Stimulated activated CD4-positive, alpha-beta T cell treated with anti-CD3 and anti-CD28 coated beads, Interleukin-1b, Interleukin-23, amount 100 ng/mL, for 24 hours (primary cell): ENCODE data around the gene ISM1.
A peak's percentile ranks its signal among the peaks of the same experiment; 100 is the strongest.
"Not testable (repeated sequence)": the region's sequence is repeated elsewhere in the genome, so short reads cannot be mapped to it uniquely, and the experiment has no call there.

Experiments used
- DNase-seq, 4 experiments: peaks; one replicate each; pipeline ENCODE4 v3.0.0-alpha.2; 2020; ENCODE audit warnings: low read depth in 4 of 4, low spot score in 1 of 4

The ISM1 gene

GRCh38 chr20:13221313-13221672 is 219 bp downstream of the ISM1 start:
- DNase-seq = no peak

DNA sequence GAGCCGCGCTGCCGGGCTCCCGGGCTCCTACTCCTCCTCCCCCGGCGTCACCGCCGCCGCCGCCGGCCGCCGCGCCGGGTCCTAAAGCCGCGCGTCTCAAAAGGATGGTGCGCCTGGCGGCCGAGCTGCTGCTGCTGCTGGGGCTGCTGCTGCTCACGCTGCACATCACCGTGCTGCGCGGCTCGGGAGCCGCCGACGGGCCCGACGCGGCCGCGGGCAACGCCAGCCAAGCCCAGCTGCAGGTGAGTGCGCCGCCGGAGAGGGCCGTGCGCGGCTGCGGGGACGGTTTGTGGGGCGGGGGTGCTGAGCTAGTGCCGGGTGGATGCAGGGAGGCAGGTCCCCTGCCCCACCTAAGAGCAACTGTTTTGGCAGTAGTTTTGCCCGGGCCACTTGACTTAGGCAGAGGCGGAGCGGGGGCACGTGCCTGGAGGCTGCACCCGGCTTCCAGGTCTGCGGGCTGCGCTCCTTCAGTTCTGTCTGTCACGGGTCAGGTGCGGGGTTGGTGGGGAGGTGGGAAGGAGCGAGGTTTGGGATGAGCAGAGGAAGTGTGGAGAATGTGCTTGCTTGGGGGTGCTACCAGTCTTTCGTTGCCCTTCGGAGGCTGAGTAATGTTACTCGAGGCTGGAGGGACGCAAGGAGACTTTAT is 722 bp downstream of the ISM1 start:
- peak in 3 of 4 experiments; percentile 32 to 47 (median 46) for DNase-seq

- no peak for DNase-seq
Measured at GRCh38 chr20:13222319-13222716, 1.2 kb downstream of the ISM1 start.

- no peak for DNase-seq
Measured at GRCh38 chr20:13223736-13224520, 2.9 kb downstream of the ISM1 start.

DNA sequence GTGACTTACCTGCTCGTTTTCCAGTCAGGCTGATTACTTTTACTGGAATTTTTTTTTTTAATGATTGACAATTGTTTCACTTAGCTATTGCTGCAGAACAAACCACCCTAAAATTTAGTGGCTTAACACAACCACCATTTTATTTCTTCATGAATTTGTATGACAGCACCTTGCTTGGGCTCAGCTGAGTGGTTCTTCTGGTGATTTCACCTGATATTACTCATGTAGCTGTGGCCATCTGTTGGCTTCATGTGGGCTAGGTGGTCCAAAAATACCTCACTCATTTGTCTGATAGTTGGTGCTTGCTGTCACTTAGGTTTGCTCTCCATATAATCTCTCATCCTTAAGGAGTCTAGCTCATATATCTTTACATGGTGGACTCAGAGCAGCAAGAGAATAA is 5.3 kb downstream of the ISM1 start:
- no peak for DNase-seq

GRCh38 chr20:13228771-13229170 is 7.7 kb downstream of the ISM1 start:
- DNase-seq = no peak

DNA sequence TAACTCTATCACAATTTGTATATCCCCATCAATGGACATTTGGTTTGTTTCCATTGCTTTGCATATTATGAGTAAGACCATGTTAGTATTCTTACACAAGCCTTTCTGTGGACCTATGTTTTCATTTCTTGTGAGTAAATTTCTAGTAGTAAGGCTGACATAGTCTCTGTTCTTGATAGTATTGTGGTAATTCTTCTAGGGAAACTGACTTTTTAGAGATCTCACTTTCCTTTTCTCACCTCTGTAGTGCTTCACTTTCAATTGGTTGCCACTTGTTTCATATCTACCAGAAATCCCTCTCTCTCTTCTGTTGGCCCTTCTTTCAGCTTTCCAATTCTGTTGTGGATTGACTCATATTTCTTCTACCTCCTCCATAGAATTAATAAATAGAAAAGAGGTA is 8.5 kb downstream of the ISM1 start:
- DNase-seq = no peak

GRCh38 chr20:13231031-13231752 is 10.1 kb downstream of the ISM1 start:
- peak in 1 of 4 experiments; percentile 21 for DNase-seq

GRCh38 chr20:13232999-13233398 is 11.9 kb downstream of the ISM1 start:
- no peak for DNase-seq

- DNase-seq = no peak
Measured at GRCh38 chr20:13234961-13235360, 13.9 kb downstream of the ISM1 start.

GRCh38 chr20:13236360-13236759 is 15.3 kb downstream of the ISM1 start:
- not testable (repeated sequence) for DNase-seq

DNA sequence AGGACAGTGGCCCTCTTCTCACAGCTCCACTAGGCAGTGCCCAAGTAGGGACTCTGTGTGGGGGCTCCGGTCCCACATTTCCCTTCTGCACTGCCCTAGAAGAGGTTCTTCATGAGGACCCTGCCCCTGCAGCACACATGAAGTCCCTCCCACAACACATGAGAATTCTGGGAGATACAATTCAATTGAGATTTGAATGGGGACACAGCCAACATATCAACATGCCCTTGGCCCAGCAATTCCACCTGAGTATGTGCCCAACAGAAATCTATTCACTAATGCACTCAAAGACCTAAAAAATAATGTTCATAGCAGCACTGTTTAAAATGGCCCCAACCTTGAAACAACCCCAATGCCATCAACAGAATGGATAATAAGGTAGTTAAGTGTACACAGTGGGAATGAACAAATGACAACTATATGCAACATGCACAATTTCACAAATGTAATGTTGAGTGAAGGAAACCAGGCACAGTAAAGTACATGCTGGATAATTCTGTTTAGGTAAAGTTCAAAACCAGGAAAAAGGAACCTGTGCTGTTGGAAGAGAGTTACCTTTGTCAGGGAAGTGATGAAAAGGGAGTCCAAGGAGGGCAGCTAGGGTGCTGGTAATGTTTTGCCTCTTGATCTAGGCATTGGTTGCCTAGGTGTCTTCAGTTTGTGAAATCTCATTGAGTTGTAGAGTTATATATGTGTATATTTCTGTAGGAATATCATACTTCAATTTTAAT is 16.1 kb downstream of the ISM1 start:
- DNase-seq = no peak

DNA sequence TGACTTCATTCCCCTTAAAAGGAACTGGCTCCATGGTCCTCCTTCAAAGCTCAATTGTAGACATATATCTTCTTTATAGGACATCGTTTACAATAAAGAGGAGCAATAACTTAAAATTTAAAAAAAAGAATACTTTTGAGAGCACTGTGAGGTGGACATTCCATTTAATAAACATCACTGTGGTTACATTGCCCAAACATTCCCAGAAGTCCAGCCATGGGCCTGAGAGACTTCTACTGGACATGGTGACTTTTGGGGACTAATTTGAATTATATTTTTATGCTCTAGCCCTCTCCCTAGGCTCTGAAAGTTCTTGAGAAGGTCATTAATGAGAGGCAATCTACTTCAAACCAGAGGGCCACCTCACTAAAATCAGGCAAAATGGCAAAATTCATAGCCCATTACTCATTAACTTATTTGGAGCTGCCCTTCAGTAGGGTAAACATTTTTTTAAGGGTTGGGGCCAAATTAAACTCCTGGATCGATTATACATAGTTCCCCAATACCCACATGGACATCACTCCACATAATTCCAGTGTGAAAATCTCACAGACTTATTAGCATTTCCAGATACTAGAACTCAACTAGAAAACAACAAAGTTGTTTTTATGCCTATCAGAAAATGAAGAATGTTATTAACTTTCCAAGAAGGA is 17.1 kb downstream of the ISM1 start:
- no peak for DNase-seq

DNA sequence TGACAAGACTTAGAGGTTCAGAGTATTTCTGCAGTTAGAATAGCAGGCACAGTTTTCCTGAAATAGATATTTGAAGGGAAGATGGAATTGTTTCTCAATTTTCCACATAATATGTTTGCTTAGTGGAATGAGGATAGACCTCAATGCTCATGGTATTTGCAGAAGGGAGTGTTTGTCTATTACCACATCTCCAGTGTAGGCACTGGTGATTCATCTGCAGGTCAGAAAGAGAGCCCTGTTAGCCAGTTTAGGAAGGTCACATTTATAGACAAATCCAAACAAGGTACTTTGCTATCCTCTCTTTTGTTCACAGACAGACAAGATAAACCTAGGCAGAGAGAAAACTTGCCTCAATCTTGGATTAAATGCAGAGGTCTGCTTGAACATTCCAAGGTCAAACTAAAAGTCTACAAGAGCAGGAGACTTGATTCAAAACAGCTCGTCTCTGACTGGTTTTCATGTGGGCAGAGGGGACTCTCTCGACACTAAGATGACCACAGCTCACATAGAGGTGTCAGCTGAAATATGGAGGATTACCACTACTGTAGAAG is 22.8 kb downstream of the ISM1 start:
- no peak for DNase-seq

- DNase-seq = no peak
Measured at GRCh38 chr20:13245250-13245723, 24.2 kb downstream of the ISM1 start.

DNA sequence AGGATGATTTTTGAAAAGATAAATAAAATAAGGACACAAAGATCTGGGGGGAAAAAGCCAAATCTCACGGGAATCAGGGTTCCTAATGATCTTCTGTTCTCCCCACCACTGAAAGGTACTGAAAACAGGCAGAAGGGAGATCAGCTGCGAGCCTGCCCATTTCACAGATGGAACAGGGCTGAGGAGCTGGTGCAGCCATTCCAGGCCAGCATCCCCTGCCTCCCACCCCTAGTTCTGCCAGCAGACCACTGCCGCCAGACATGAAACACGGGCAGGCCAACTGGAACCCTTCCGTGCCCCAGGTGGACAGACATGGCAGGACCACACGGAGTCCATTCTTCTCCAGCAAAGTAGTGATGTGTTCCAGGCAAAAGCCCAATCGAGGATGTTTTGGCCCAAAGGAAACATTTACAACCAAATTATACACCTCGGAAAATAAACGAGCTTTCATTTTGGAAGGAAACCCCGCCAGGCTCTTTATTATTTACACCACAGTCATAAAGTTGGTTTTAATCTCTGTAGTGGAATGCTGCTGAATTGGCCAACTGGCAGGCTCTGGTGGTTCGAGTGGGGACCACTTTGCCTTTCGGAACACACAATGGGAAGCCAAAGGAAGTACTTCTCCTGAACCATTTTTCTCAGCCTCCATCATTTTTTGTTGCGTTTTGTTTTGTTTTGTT is 28.2 kb downstream of the ISM1 start:
- no peak for DNase-seq

- no peak for DNase-seq
Measured at GRCh38 chr20:13249798-13250170, 28.7 kb downstream of the ISM1 start.

- DNase-seq = no peak
Measured at GRCh38 chr20:13250251-13250650, 29.2 kb downstream of the ISM1 start.

DNA sequence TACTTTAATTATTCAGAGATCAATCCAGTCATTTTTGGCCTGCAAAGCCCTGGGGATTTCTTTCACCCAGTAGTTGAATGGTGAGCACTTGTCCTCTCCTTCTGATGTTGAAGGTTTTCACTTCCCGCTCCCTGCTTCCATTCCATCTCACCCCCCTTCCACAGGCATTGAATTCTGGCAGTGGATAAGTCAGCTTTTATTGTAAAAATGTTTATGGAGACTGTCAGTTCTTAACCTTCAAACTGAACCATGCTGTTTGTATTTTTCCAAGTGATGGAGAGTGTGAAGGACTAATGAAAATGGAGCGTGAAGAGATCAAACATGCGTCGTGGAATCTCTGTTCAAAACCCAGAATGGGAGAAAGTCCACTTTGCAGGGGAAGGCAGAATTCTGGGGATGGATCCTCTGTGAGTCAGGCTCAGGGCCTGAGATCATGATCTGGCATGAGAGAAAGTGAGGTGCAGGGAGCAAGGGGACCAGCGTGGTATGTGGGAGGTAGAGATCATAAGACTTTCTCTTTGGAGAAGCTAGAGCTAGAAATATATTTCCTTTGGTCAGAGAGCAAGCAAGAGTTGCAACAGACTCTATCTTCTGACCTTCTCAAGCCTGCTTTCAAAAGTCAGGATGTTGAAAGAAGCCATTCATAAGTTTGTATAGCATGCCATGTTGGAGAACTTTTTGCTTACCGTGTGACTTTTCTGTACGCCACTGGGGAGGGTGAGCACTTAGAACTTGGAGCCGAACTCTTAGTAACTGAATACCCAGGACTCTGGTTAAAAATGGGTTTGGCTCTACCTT is 30.2 kb downstream of the ISM1 start:
- DNase-seq = no peak
